ENCODE results near the gene AGAP2.

Gene AGAP2

DNA sequence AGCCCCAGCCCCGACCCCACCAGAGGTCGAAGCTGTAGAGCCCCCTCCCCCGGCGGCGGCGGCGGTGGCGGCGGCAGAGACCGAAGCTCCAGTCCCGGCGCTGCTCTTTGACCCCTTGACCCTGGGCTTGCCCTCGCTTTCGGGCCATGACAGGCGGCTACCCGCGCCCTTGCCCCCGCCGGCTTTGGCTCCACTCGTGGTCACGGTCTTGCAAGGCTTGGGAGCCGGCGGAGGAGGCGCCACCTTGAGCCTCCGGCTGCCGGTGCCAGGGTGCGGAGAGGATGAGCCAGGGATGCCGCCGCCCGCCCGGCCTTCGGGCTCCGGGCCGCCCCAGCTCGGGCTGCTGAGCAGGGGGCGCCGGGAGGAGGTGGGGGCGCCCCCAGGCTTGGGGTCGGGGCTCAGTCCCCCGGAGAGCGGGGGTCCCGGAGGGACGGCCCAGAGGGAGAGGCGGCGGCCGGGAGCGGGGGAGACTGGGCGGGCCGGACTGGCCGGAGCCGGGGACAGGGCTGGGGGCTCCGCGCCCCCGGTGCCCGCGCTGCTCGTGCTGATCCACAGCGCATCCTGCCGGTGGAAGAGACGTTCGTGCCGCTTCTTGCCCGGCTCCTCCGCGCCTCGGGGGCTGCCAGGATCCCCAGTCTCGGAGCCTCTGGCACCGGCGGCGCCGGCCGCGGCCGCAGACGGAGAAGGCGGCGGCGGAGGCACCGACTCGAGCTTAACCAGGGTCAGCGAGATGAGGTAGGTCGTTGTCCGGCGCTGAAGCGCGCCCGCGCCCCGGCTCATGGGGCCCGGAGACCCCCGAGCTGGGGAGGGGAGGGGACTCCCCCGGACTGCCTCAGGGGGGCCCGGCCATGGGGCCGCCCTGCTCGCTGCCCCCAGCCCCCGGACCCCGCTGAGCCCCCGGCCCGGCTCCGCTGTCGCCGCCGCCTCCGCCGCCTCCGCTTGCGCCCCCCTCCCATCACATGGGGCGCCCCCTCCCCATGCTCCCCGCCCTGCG lies 778 bp downstream of the AGAP2 start:
- H3K27ac ChIP-seq = no peak overlapping the region
- no peak for TF ChIP-seq ZFX (IDR thresholded peaks at IDR 0.05)
- TF ChIP-seq, protein P1, sequence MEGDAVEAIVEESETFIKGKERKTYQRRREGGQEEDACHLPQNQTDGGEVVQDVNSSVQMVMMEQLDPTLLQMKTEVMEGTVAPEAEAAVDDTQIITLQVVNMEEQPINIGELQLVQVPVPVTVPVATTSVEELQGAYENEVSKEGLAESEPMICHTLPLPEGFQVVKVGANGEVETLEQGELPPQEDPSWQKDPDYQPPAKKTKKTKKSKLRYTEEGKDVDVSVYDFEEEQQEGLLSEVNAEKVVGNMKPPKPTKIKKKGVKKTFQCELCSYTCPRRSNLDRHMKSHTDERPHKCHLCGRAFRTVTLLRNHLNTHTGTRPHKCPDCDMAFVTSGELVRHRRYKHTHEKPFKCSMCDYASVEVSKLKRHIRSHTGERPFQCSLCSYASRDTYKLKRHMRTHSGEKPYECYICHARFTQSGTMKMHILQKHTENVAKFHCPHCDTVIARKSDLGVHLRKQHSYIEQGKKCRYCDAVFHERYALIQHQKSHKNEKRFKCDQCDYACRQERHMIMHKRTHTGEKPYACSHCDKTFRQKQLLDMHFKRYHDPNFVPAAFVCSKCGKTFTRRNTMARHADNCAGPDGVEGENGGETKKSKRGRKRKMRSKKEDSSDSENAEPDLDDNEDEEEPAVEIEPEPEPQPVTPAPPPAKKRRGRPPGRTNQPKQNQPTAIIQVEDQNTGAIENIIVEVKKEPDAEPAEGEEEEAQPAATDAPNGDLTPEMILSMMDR (conservative IDR thresholded peaks at IDR 0.05) = no peak; the same call in 1 of the 2 replicates

DNA sequence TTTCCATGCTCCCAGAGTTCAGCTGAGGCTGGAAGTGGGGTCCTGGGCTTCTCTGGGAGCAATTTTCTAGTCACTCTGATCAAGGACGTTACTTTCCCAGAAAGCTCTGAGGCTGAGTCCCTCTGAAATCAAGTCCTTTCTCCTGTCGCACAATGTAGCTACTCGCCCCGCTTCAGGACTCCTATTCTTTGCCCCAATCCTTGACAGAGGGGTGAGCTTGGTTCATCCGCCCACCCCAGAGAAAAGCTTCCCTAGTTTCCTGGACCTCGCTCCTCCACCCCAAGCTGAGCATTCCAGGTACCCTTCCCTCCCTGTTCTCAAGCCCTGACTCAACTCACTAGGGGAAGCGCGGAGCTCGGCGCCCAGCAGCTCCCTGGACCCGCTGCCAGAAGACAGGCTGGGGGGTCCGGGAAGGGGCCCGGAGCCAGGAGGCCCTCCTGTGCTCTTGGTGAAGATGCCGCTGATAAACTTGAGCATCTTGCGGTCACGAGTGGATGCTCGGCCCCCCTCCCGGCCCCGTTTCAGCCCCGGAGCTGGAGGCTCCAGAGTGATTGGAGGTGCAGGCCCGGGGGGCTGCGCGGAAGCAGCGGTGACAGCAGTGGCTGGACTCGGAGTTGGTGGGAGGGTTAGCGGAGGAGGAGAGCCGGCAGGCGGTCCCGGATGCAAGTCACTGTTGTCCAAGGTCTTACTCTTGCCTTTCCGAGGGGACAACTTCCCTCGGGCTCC lies 1.6 kb downstream of the AGAP2 start:
- H3K27ac ChIP-seq = no peak overlapping the region
- TF ChIP-seq, protein P1 (conservative IDR thresholded peaks at IDR 0.05) = no peak
- no peak for TF ChIP-seq ZFX (IDR thresholded peaks at IDR 0.05)

DNA sequence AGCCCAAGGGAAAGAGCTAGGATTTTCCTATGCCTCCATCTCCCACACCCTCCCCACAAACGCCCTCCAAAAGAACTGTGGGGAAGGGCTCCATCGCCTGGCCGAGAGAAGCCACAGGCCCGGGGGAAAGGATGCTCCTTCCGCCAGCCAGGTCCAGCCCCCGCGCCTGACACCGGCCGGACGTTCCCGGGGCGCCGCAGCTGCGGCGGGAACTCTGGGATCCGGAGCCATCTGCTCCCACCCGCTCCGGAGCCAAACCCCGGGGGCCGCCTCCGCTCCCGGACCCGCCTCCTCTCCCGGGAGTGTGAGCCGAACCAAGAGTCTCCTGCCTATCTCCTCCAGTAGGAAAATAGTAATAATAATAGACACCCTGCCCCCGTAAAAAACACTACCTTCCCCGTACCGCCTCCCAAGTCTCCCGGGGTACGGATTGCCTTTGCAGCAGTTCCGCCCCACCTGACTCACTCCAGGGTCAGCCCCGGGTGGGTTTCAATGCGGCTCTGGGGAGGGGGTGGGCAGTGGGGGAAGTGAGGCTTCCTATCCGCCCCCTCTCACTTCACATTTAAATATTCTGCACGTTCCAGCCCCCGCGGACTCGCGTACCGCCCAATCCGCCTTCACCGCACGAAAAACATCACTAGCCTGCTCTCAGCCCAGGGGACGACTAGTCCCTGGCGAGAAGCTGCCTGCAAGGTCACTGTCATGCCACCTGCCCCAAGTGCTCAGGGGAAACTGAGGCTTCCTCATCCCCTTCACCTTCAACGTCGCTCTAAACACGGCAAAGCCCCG lies 2.4 kb downstream of the AGAP2 start:
- no peak overlapping the region for H3K27ac ChIP-seq
- TF ChIP-seq, protein P1 (conservative IDR thresholded peaks at IDR 0.05) = no peak; the same call in 1 of the 2 replicates
- TF ChIP-seq ZFX (IDR thresholded peaks at IDR 0.05) = no peak

DNA sequence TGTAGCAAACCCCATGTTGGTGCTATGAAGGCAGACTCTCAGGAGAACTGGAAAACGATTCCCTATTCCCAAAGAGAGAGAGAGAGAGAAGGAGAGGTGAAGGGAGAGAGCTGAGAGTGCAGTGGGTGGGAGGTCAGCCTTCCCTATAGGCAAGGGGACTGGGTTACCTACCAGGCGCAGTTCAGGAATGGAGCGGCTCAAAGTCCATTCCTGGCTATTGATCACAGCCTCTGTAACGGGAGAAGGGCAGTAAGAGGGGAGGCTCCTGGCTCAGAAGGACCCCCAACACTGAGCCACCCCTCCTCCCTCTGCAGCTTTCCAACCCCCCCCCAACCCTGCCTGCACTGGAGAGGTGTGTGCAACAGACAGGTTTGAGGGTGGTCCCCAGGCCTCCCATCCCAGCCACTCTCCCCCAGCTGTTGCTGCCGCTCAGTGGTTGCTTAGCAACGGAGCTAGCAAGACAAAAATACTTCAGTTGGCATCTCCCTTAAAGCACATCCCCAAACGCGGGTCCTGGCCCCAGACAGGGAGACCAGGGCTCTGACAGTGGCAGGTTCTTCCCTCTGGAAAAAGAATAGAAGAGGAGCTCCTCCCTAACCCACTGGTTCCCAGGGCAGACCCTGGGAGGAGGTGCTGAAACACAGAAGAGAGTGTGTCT lies 3.2 kb downstream of the AGAP2 start:
- H3K27ac ChIP-seq = no peak overlapping the region
- no peak for TF ChIP-seq ZFX (IDR thresholded peaks at IDR 0.05)
- TF ChIP-seq, protein P1 (conservative IDR thresholded peaks at IDR 0.05) = no peak

DNA sequence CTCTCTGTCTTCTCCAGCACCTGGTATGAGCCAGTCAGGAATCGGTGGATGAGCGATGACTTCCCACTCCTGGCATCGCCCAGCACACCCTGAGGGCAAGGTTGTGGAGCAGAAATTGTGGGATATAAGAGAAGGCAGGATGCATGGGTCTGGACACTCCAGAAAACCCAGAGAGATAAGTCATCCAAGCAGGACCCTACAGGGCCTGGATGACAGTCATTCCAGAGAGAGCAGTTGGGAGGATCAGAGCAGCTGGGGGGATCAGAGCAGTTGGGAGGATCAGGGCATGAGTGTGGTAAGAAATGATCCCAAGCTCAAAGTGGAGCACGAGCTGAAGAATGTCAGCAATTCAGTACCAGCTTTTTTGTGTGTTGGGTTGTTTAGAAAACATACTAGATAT lies 4.0 kb downstream of the AGAP2 start:
- no peak overlapping the region for H3K27ac ChIP-seq
- TF ChIP-seq ZFX (IDR thresholded peaks at IDR 0.05) = no peak
- TF ChIP-seq, protein P1 (conservative IDR thresholded peaks at IDR 0.05) = no peak

DNA sequence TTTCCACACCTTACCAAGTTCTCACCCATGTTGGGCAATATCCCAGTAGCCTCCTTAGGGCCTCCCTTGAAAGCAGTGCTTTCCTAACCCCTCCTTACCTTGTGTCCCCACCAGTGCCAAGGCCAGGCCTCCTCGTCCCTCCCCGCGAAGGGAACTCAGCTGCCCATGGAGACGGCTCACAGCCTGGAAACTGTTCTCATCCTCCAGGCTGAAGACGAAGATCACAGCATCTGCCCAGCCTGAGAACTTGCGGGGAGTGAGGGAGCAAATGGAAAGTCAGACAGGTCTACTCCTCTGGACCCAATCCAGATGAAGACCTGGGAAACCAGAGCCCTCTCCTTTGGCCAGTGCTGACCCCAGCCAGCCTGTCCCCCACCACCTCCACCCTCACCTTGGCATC lies 4.6 kb downstream of the AGAP2 start:
- no peak overlapping the region for H3K27ac ChIP-seq
- TF ChIP-seq, protein P1 (conservative IDR thresholded peaks at IDR 0.05) = no peak
- no peak for TF ChIP-seq ZFX (IDR thresholded peaks at IDR 0.05)
